Breast epithelium (tissue), 3 donors: Measurements from ENCODE around the gene MYO3B.

Experiments
- CTCF ChIP-seq, 3 donors: fragments of 450-650 bp; IDR thresholded peaks; one replicate each; pipeline ENCODE4 v1.5.1; 2016 to 2017; ENCODE audit warnings: antibody characterized with exemption in 3 of 3, mild to moderate bottlenecking in 3 of 3, moderate library complexity in 3 of 3
- POLR2A ChIP-seq: fragments of 450-650 bp; IDR thresholded peaks from one replicate; pipeline ENCODE4 v1.6.1; 2016; ENCODE audit warnings: antibody characterized with exemption, mild to moderate bottlenecking, moderate library complexity
- POLR2AphosphoS5 ChIP-seq, 3 donors: sonication (generic); formaldehyde crosslinking; IDR thresholded peaks; one replicate each; pipeline ENCODE4 v1.6.1; 2017; ENCODE audit warnings: antibody characterized with exemption in 3 of 3

DNA sequence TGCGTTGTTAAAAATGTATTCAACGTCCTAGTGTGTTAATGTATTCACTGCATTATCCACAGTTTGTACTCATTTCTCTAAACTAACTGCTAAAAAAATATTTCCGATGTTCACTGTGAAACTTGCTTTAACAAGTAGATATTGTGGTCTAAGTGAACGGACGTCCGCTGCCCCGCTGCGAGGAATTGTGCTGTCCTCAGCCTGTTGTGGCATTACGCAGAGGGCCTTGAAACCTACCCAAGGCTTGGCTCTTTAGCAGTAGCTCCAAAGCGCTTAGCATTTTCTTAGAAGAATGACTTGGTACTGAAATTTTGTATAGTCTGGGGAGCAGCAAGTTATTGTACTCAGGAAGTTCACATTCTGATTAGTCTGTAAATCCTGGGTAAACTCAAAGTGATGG lies 400.7 kb downstream of the MYO3B start:
- TF ChIP-seq POLR2AphosphoS5 (IDR thresholded peaks at IDR 0.05) (no peak), CTCF (IDR thresholded peaks at IDR 0.05) (no peak), POLR2A (no peak)
